NCI-H446 (cell line): ENCODE measurements around the gene SMOC2.

Experiments
- DNase-seq, 2 experiments: peaks; one replicate each; lab custom pipeline; 2025; lab: John Stamatoyannopoulos, UW

SMOC2 gene, protein sequence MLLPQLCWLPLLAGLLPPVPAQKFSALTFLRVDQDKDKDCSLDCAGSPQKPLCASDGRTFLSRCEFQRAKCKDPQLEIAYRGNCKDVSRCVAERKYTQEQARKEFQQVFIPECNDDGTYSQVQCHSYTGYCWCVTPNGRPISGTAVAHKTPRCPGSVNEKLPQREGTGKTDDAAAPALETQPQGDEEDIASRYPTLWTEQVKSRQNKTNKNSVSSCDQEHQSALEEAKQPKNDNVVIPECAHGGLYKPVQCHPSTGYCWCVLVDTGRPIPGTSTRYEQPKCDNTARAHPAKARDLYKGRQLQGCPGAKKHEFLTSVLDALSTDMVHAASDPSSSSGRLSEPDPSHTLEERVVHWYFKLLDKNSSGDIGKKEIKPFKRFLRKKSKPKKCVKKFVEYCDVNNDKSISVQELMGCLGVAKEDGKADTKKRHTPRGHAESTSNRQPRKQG

DNA sequence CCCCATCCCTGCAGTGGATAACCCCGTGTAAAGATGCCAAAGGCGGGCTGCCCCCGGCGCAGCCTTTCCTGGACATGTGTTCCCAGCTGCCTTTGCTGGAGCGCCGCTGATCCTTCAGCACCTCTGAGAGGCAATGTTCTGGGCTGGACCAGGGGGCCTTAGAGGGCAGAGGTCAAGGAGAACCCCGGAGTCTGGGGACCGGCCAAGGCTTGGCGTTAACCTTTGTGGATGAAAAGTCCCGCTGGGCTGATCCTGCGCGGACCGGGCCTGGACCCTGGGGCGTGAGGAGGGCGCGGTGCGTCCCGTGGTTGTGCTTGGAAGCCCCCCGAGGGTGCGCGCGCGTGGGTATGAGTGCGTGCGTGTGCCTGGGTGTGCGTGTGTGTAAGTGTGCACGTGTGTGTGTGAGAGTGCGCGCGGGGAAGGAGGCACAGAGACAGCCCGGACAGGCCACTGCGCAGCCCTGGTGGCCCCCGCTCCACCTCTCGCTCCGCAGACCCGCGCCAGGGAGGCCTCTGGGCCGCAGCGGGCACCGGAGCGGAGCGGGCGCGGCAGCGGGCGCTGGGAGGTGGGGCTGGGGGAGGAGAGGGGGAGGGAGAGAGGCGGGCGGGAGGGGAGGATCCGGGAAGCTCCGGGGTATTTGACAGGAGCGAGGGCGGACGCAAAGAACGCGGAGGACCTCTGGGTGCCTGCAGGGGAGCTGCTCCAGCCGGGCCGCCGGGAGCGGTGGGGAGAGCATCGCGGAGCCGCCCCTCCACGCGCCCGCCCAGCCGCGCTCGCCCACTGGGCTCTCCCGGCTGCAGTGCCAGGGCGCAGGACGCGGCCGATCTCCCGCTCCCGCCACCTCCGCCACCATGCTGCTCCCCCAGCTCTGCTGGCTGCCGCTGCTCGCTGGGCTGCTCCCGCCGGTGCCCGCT, at the start of gene SMOC2:
TSS of gene SMOC2 (plus strand) at position 665 of the 914 bp plus-strand sequence. CDS start at position 852, 187 bp downstream.
- no peak for DNase-seq

DNA sequence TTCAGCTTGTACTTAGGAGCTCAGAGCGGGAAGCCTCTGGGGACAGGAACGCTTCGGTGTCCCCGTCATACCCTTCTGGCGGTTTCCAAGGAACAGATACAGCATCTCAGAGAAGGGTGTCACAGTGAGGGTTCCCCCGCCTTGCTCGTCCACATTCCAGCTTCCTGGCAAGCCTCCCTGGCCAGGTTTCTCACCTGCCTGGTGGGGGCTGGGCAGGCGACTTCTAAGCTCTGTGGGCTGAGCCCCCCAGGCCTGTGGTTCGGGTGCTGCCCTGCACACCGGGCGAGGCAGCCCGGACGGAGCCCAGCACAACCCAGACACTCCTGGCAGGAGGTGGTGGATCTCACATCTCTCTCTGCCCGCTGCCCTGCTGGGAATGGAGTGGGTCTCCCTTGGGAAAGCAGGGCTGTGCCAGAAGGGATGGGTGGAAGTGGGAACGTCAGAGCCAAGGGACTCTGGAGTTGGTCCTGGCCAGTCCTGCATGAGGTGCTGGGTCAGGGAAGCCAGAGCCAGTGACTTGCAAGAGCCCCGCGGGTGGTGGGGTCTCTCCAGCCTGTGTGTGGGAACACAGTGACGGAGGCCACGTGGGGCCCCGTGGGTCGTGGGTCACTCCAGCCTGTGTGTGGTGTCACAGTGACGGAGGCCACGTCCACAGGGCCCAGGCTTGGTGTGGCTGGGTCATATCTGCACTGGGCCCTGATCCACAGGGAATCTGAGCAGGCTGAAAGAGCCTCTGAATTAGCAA, 47.7 kb upstream of the SMOC2 start:
- no peak for DNase-seq

DNA sequence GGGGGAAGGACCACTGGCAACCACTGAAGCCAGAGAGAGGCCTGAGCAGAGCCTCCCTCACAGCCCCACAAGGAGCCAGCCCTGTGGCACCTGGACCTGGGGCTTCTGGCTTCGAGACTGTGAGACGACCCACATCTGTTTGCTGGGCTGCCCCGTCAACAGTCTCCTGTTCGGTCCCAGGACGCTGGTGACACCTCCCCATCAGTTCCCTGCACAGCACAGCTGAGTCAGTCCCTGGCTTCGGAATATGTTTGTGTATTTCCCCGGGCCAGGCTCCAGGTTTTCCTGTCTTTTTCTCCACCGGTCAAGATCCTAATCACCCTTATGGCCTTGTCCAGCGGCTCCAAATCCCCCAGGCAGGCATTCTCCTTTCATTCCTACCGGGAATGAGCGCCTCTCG, 46.4 kb upstream of the SMOC2 start:
- no peak for DNase-seq

DNA sequence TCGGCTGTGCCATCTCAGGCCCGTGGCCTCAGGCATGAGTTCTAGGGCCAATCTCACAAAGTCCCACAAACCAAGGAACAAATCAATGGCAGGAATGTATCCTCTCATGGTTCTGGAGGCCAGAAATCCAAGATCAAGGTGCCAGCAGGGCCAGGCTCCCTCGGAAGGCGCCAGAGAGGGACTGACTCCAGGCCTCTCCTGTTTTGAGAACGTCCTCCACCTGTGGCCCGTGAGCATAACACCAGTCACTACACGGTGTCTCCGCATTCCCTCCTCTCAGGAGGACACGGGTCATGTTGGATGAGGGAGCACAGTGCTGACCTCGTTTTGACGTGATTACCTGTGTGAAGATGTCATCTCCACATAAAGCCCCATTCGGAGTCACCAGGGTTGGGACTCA, 45.0 kb upstream of the SMOC2 start:
- no peak for DNase-seq

DNA sequence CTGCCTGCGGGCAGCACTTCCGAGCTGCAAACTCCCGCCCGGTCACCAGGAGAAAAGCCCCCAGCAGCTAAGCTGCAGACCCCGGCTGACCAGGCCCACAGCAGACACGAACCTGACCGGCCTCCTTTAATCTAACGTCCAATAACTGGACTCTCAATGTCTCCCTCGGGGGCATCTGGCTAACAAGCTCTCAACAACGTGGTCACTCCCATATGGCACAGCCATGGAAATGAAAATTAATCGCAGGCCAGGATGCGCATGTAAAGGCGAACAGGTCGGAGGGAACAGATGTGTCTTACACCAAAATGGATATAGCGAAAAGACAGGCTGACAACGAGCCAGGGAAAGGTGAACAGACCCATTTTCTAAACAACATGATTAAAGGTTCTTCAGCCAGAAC, 44.4 kb upstream of the SMOC2 start:
- no peak for DNase-seq

DNA sequence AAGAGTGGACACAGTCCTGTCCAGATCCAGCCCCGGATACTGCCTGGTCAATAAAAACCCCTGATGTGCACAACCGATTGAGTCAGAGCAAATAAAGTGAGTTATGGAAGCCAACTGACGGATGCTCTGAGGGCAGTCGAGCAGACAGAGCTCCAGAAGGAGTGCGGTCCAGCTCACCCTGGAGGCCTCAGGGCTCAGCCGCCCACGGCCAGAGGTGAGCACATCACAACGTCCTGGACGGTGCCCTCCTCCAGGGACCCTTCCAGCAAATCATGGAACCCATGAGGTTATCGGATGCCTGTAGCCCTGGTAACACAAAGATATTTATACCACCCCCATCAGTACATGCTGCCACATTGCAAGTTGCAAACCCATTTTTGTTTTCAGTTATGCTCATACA, 44.0 kb upstream of the SMOC2 start:
- DNase-seq: no peak

DNA sequence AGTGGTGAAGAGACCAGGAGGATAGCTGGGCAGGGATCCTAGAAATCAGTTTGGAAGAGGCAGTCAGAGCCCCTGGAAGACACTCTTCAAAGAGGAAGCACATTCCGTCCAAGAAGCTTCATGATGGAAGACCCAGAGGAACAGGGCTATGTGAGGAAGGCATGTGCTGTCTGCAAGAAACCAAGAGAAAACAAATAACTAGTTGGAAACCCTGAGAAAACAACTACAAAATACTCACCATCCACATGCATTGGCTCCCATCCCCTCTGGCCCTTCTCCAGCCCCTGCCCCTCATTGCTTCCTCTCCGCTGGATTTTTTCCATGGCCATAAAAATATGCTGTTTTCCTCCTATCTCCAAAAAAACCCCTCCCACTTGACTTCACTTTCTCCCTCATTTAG, 40.9 kb upstream of the SMOC2 start:
- no peak for DNase-seq

DNA sequence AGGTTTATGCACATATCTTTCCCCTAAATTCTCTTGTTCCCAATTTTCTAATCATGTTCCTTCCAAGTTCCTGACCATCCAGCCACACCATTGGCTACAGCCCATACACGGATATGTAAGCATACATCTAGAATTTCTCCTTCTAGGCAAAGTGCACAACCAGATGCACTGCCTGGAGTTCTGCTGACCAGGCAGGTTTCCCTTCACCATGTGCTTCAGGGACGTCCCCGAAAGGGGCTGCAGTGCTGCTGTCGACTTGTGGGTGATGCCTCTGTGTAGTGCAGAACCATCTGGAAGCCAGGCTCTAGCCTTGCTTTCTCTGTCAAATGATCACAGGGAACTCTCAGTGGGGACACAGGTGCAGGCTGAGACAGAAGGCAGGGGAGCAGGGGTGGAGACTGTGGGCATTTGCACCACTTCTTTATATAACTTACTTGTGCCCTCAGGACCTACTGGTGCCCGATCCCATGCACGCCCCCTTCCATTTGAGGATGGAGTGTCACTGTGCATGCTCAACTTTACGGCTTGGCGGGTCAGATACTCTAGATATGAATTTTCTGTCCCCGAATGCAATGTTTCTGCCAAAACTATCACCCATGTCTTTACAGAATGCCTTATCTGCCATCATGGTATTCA, 37.5 kb upstream of the SMOC2 start:
- no peak for DNase-seq

DNA sequence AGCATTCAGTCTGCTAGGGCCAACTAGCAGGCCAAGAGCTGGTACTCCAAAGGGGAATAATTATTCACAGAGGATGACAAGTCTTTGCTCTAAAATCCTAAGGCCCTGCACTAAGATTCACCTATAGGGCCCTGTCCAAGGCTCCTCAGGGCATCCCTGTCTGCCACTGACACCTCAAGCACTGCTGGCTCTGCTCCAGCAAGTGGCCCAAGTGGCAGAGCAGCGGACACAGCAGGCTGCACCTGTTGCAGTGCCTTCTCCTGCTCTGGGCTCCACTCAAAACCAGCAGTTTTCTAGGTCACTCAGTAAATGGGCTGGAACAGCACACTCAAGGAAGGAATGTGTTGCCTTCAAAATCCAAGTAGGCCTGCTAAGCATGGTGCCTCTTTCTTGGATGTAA, 36.4 kb upstream of the SMOC2 start:
- no peak for DNase-seq

DNA sequence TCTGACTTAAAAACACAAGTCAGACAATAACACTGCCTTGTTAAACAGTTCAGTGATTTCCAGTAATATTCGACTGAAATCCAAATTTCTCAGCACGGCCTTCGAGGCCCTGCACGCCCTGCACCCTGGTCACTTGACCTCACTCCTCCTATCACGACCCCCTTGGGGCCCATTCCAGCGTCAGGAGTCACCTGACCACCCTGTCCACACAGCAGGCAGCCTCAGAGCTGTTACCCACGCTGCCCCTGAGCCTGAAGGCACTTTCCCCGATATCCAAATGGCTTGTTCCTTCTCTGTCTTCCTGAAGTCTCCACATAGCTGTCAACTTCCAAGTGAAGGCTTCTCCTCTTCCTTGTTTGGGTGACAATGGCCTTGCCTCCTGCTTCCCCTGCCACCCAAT, 33.1 kb upstream of the SMOC2 start:
- DNase-seq: no peak

DNA sequence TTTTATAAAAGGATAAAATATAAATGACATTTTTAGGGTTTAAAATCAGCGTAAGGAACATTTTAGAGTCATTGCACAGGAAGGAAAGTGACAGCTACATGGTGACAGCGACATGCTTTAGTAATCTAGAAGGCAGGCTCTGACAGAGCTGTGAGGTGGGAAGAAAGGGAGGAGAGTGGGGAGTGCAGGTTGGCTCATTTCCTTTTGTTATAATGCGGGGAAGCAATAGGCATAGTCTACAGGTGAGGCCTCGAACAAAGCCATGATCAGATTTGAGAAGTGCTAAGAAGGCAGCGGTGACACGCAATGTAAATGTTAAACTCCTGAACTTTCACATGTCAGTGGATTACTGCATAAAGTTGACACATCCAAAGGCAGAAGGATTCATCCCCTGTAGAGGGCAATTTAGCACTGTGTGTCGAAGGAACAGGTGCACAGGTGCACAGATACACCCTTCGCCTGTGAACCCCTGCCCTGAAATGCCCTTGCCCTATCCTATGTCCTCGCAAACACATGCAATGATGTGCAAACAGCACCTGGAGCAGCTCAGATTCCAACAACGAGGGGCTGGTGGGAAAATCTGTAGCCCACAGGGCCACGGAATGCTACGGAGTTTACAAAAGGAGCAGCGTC, 32.4 kb upstream of the SMOC2 start:
- no peak for DNase-seq

DNA sequence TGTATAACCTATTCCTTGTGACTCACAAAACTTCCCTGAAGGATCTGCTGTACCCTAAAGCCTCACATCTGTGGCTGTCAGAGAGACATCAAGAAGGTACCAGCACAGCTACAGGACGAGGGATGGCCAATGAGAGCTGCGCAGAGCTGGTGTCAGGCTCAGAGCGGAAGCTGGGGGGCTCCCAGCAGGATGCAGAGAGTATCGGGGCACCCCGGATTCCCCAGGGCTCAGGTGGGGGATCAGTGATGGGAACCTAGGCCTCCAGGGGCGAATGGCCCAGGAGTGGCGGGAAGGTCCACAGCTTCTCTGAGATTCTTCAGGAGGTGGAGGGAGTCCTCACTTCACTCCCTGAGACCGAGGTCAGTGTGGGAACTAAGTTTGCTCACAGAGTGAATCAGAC, 30.9 kb upstream of the SMOC2 start:
- DNase-seq: no peak

DNA sequence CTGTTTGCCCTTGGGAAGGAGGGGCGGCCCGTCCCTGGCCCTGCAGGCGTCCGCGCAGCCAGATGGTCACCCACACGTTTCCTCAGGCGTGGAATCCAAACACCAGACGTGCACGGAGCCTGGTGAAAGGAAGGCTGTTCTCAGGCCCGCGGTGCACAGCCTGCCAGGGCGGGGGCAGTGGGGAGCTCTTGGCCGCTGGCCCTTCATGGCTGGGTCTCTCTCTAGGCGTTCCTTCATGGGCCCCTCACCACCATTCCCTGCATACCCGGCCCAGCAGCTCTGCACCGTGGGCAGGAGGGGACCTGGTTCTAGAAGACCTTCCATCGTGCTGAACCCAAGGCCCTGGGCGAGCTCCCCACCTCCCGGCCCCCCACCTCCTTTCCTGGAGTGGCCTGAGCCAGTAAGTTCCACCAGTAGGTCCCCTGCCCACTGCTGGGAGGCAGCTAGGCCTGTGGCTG, 30.4 kb upstream of the SMOC2 start:
- DNase-seq: no peak

DNA sequence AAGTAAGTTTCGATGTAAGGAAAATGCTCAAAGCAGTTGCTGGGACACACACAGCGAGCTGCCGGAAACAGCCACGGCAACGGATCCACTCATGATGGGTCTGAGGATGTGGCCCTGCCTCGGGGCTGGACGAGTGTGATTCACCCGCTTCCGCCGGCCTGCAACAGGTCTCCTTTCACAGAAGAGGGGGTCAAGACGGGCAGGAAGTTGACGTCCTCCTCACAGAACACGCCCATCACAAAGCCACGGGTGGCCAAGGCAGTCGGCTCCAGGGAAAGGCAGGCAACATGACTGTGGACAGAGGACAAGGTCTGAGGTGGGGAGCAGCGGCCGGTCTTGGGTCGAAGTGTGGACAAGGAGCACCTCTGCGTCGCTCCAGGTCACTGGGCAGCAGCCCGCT, 29.9 kb upstream of the SMOC2 start:
- no peak for DNase-seq

DNA sequence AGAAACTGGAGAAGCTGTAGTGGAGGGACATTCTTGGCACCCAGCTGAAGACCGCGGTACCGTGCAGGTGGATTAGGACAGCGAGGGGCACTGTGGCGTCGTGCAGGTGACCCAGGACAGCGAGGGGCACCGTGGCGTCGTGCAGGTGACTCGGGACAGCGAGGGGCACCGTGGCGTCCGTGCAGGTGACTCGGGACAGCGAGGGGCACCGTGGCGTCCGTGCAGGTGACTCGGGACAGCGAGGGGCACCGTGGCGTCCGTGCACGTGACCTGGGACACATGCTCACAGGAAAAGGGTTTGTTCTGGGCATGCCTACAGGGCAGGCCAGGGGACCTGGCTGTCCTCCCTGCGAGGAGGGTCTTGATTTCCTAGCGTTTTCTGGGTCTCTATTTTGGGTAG, 29.2 kb upstream of the SMOC2 start:
- no peak for DNase-seq

DNA sequence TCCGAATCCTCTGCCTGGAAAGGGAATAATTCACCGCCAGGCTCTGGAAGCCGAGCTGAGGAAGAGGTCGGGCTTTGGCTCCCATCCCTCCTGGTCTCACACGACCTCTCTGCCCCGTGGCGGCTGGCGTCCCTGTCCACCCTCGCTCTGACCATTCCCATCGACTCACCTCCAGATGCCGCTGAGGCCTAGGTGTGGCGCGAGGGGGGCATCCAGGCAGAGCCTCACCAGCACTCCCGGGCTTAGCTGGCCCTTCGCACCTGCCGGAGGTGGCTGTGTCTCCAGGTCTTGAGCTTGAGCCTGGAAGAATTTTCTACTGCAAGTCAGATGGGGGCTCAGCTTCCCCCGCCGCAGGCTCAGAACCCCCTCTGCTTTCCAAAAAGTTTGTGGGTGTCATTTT, 28.5 kb upstream of the SMOC2 start:
- no peak for DNase-seq

DNA sequence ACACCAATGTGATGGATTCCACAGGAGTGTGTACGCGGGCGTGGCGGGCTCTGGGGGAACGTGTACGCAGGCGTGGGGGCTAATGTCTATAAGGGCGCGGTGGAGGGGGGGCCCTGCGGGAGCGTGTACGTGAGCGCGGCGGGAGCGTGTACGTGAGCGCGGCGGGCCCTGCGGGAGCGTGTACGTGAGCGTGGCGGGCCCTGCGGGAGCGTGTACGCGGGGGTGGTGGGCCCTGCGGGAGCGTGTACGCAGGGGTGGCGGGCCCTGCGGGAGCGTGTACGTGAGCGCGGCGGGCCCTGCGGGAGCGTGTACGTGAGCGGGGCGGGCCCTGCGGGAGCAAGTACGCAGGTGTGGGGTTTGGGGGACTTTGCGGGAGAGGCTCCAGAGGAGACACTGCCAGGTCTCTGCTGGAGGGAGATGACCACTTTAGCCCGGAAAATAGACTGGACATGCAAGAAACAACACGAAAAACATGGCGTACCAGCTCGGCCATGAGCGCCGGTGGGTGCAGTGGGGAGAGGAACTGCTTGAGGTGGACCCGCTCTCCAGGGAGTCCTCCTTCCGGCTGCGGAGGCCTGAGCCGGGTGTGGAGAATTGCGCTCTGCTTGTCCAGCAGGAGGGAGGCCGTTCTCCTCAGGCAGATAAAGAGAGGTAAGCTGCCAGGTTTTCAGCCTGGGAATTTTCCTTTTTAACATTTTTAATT, 27.8 kb upstream of the SMOC2 start:
- no peak for DNase-seq

DNA sequence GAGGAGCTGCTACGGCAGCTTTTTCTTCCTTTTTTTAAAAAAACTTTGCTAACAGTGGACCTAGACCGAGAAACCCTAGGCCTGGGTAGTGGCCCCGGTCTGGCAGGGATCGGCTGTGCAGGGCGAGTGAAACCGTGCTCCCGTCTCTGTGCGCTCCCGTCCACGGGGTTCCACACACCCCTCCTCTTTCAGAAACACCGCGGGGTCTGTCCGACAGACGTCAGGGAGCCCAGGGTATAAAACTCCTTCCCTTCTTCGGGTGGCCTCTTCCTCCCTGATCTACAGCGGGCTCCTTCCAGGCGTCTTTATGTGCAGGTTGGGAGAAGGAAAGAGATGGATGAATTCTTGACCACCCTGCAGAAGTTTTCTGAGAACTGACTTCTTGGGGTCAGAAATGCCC, 27.1 kb upstream of the SMOC2 start:
- no peak for DNase-seq

DNA sequence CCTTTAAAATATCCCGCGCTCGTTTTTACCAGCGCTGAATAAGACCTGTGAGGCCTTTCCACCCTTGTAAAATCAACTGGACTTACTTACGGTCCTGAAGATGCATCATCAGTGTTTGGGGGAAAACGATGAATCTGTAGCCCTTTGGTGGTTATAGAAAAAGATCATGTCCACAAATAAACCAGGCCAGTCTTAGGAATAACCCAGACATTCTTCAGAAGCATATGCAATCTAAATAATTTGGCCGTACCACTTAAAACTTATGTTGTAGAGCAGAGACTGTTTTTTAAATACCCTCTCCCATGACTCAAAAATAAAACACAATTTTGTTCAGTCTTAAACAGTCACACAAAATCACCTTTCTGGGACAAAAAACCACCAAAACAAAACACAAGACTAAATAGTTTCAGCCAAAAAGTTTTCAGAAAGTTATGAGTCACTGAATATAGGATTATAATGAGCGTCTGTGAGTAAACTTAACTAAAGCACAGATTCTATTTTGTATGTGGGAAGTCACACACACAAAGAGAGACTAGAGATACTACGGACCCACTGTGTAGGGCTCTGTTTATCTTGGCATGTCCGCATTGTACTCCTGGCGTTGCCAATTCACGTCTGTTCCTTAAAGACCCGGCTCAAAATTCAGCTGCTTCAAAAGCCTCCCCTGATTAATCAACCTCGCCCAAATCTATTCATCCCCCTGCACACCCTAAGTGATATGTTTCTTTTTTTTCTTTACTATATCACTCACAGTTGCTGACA, 26.5 kb upstream of the SMOC2 start:
- no peak for DNase-seq
